D721Med (cell line): Measurements from ENCODE around the gene SOX4.

Source experiments
- DNase-seq: peaks from one replicate; pipeline ENCODE4 v3.0.0; 2011; ENCODE audit warnings: low spot score; ENCODE audit not compliant: insufficient read length
- FAIRE-seq: peaks from 2 replicates; lab custom pipeline; 2011; peaks lifted over from hg19 to GRCh38; lab: Jason Lieb, UNC
- CTCF ChIP-seq: IDR thresholded peaks from 2 replicates; pipeline ENCODE4 v1.5.1; 2012; ENCODE audit warnings: mild to moderate bottlenecking, control low read depth; ENCODE audit not compliant: insufficient read depth; ENCODE audit errors: missing control alignments

Gene SOX4

DNA sequence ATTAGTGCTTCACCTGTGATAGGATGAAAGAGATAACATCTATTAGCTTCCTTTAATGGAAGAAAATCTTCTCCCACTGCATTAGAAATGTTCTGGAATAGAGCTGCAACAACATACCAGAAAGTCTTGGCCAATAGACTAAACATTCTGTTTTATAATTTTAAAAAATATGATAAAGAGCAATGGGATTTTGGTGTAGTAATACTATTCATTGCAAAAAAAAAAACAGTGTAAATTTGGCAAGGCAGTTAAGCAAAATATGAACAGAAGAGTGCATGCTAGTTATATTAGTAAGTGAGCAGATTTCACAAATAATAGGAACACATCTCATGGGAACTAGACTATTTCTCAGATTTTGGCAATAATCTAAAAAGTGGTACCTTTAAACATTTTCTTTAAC lies 43.3 kb downstream of the SOX4 start:
- DNase-seq: no peak
- no peak for FAIRE-seq
- TF ChIP-seq CTCF: no peak

DNA sequence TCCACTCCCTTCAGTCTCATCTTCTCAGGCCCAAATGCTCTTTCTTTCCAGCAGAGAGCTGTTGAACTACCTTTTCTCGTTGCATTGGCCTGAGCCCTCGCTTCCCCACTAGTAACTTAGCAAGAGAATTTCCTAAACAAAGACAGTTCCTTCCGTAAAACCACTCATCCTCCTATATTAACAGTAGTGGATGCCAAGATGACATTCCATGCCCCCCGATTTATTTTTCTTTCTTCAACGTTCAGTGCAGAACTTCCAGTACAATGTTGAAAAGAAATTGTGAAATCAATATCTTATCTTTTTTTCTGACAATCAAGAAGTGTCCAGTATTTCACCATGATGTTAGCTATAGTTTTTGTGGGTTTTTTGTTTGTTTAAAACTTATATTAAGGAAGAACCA lies 45.8 kb downstream of the SOX4 start:
- no peak for FAIRE-seq
- DNase-seq: no peak
- TF ChIP-seq CTCF: no peak
